Suppressor macrophage treated with lipopolysaccharide for 1 hour (primary cell): Measurements from ENCODE around the gene SLC18A3.
A peak's percentile ranks its signal among the peaks of the same experiment; 100 is the strongest.

Experiments
- DNase-seq, 3 donors: peaks; one replicate each; pipeline ENCODE4 v3.0.0-alpha.2; 2020 to 2022

Gene SLC18A3

GRCh38 chr10:49629431-49629881 is 19.3 kb downstream of the SLC18A3 start:
- DNase-seq: no peak

- DNase-seq: no peak
Measured at GRCh38 chr10:49631975-49632374, 21.9 kb downstream of the SLC18A3 start.

- DNase-seq: no peak
Measured at GRCh38 chr10:49632406-49633317, 22.6 kb downstream of the SLC18A3 start.

GRCh38 chr10:49633327-49634068 is 23.4 kb downstream of the SLC18A3 start:
- DNase-seq: no peak

- DNase-seq: no peak
Measured at GRCh38 chr10:49634069-49634660, 24.1 kb downstream of the SLC18A3 start.

- no peak for DNase-seq
Measured at GRCh38 chr10:49642311-49642710, 32.2 kb downstream of the SLC18A3 start.

GRCh38 chr10:49643241-49644034 is 33.3 kb downstream of the SLC18A3 start:
- DNase-seq: no peak

GRCh38 chr10:49644035-49644646 is 34.0 kb downstream of the SLC18A3 start:
- DNase-seq: peak in 1 of 3 donors; percentile 2

- no peak for DNase-seq
Measured at GRCh38 chr10:49645417-49645816, 35.3 kb downstream of the SLC18A3 start.

GRCh38 chr10:49645871-49646870 is 36.1 kb downstream of the SLC18A3 start:
- peak in 1 of 3 donors; percentile 29 for DNase-seq

GRCh38 chr10:49647554-49647953 is 37.4 kb downstream of the SLC18A3 start:
- no peak for DNase-seq

GRCh38 chr10:49647985-49648795 is 38.1 kb downstream of the SLC18A3 start:
- DNase-seq: no peak

GRCh38 chr10:49649294-49649693 is 39.2 kb downstream of the SLC18A3 start:
- no peak for DNase-seq

GRCh38 chr10:49649936-49650723 is 40.0 kb downstream of the SLC18A3 start:
- DNase-seq: no peak

- no peak for DNase-seq
Measured at GRCh38 chr10:49650724-49651034, 40.6 kb downstream of the SLC18A3 start.

GRCh38 chr10:49651039-49651835 is 41.1 kb downstream of the SLC18A3 start:
- no peak for DNase-seq

- no peak for DNase-seq
Measured at GRCh38 chr10:49651917-49652316, 41.8 kb downstream of the SLC18A3 start.
